GM23338 (cell line): ENCODE results near the gene MUC5AC. TPM values are rescaled to one million over a fixed set of nuclear protein-coding genes. Genes with fewer than 3 reads are reported as not detected.

Experiments
- ATAC-seq: fragments of 200-7000 bp; cut with Tn5 transposase; 3 replicates; pipeline ENCODE4 v1.9.1; 2020
- DNase-seq: peaks from one replicate; pipeline ENCODE4 v3.0.0-alpha.2; 2015; ENCODE audit warnings: low spot score
- H2AFZ ChIP-seq: fragments of 200-600 bp; sonication (generic); 2 replicates; pipeline ENCODE4 v1.8.0; 2016; ENCODE audit warnings: antibody characterized with exemption, mild to moderate bottlenecking, moderate library complexity
- H3F3A ChIP-seq: fragments of 200-600 bp; sonication (generic); replicated peaks from 2 replicates; pipeline ENCODE4 v1.8.0; 2017; ENCODE audit warnings: antibody characterized with exemption, mixed run types, low read depth
- H3K27ac ChIP-seq: fragments of 200-600 bp; sonication (generic); 2 replicates; pipeline ENCODE4 v1.6.1; 2016; ENCODE audit warnings: low read depth
- H3K27me3 ChIP-seq: fragments of 200-600 bp; sonication (generic); 2 replicates; pipeline ENCODE4 v1.8.0; 2016; ENCODE audit warnings: mild to moderate bottlenecking, mixed run types, moderate library complexity; ENCODE audit not compliant: insufficient read depth
- H3K36me3 ChIP-seq: fragments of 200-600 bp; sonication (generic); 2 replicates; pipeline ENCODE4 v1.8.0; 2016; ENCODE audit warnings: mild to moderate bottlenecking; ENCODE audit not compliant: insufficient read depth
- H3K4me1 ChIP-seq: fragments of 200-600 bp; sonication (generic); 2 replicates; pipeline ENCODE4 v1.8.0; 2016; ENCODE audit warnings: mild to moderate bottlenecking, moderate library complexity; ENCODE audit not compliant: insufficient read depth
- H3K4me2 ChIP-seq: fragments of 200-600 bp; sonication (generic); 2 replicates; pipeline ENCODE4 v1.7.1; 2017; ENCODE audit warnings: mixed run types
- H3K4me3 ChIP-seq: fragments of 200-600 bp; sonication (generic); 2 replicates; pipeline ENCODE4 v1.6.1; 2016; ENCODE audit warnings: mixed run types
- H3K79me2 ChIP-seq: fragments of 200-600 bp; sonication (generic); replicated peaks from 2 replicates; pipeline ENCODE4 v1.8.0; 2017; ENCODE audit warnings: mild to moderate bottlenecking; ENCODE audit not compliant: insufficient read depth
- H3K9me2 ChIP-seq: fragments of 200-600 bp; sonication (generic); 2 replicates; pipeline ENCODE4 v1.8.0; 2017; ENCODE audit not compliant: insufficient read depth
- H4K20me1 ChIP-seq: fragments of 200-600 bp; sonication (generic); replicated peaks from 2 replicates; pipeline ENCODE4 v1.8.0; 2017; ENCODE audit warnings: mild to moderate bottlenecking; ENCODE audit not compliant: insufficient read depth
- H3K27ac Mint-ChIP-seq: 2 replicates; pipeline ENCODE4 v1.8.0; 2020; ENCODE audit warnings: inconsistent platforms, mild to moderate bottlenecking, moderate library complexity, mixed read lengths
- H3K27me3 Mint-ChIP-seq: 3 replicates; pipeline ENCODE4 v1.8.0; 2022; ENCODE audit warnings: low read depth, mild to moderate bottlenecking, moderate library complexity, mixed read lengths, inconsistent platforms; ENCODE audit not compliant: insufficient read depth, poor library complexity
- H3K36me3 Mint-ChIP-seq: 3 replicates; pipeline ENCODE4 v1.8.0; 2021; ENCODE audit warnings: low read depth, mild to moderate bottlenecking, inconsistent platforms, moderate library complexity, mixed read lengths
- H3K4me1 Mint-ChIP-seq: 3 replicates; pipeline ENCODE4 v1.8.0; 2020; ENCODE audit warnings: mild to moderate bottlenecking, inconsistent platforms, mixed read lengths
- H3K4me3 Mint-ChIP-seq: 3 replicates; pipeline ENCODE4 v1.8.0; 2021; ENCODE audit warnings: moderate library complexity, mild to moderate bottlenecking, inconsistent platforms, mixed read lengths
- H3K9me3 Mint-ChIP-seq: 3 replicates; pipeline ENCODE4 v1.8.0; 2020; ENCODE audit warnings: moderate library complexity, mild to moderate bottlenecking, inconsistent platforms, mixed read lengths
- CREB1 ChIP-seq: fragments of 250-450 bp; sonication (Bioruptor Pico); IDR thresholded peaks from 2 replicates; pipeline ENCODE4 v1.5.0; 2020; ENCODE audit warnings: low read depth, mild to moderate bottlenecking, moderate library complexity
- CTCF ChIP-seq, 2 experiments: fragments of 200-600 bp in 1 of 2; sonication (generic) in 1 of 2; conservative IDR thresholded peaks; 2 replicates each; pipeline versions ENCODE4 v1.5.1 to v1.6.1; 2016 to 2017; ENCODE audit warnings: antibody characterized with exemption in 2 of 2, low read depth in 2 of 2, mild to moderate bottlenecking in 2 of 2, moderate library complexity in 1 of 2
- ETS1 ChIP-seq: IDR thresholded peaks from 2 replicates; pipeline ENCODE4 v1.6.1; 2016; ENCODE audit warnings: antibody characterized with exemption
- EZH2 ChIP-seq: fragments of 200-600 bp; sonication (generic); IDR thresholded peaks from one replicate; pipeline ENCODE4 v1.8.0; 2017; ENCODE audit warnings: antibody characterized with exemption, mild to moderate bottlenecking, low read depth; ENCODE audit not compliant: unreplicated experiment
- EZH2phosphoT487 ChIP-seq: fragments of 200-600 bp; sonication (generic); IDR thresholded peaks from one replicate; pipeline ENCODE4 v1.8.1; 2018; ENCODE audit warnings: antibody characterized with exemption; ENCODE audit not compliant: unreplicated experiment
- JUNB ChIP-seq: IDR thresholded peaks from one replicate; pipeline ENCODE4 v1.6.1; 2016; ENCODE audit warnings: antibody characterized with exemption; ENCODE audit not compliant: unreplicated experiment
- NANOG ChIP-seq: IDR thresholded peaks from 2 replicates; pipeline ENCODE4 v1.6.1; 2016; ENCODE audit warnings: antibody characterized with exemption, borderline replicate concordance
- POLR2AphosphoS5 ChIP-seq: IDR thresholded peaks from 2 replicates; pipeline ENCODE4 v1.6.1; 2016; ENCODE audit warnings: antibody characterized with exemption, low read depth
- REST ChIP-seq: IDR thresholded peaks from one replicate; pipeline ENCODE4 v1.6.1; 2018; ENCODE audit warnings: antibody characterized with exemption; ENCODE audit not compliant: unreplicated experiment
- STAT1 ChIP-seq: IDR thresholded peaks from one replicate; pipeline ENCODE4 v1.6.1; 2016; ENCODE audit warnings: antibody characterized with exemption; ENCODE audit not compliant: unreplicated experiment
- ZNF114 ChIP-seq: fragments of 250-450 bp; sonication (Bioruptor Pico); IDR thresholded peaks from 2 replicates; pipeline ENCODE4 v1.5.0; 2020; ENCODE audit warnings: mild to moderate bottlenecking, moderate library complexity
- ZNF331 ChIP-seq: fragments of 250-450 bp; sonication (Bioruptor Pico); IDR thresholded peaks from 2 replicates; pipeline ENCODE4 v1.5.0; 2020; ENCODE audit warnings: low read depth, mild to moderate bottlenecking, moderate library complexity
- ZNF462 ChIP-seq: fragments of 250-450 bp; sonication (Bioruptor Pico); IDR thresholded peaks from 2 replicates; pipeline ENCODE4 v1.5.0; 2020; ENCODE audit warnings: mild to moderate bottlenecking, moderate library complexity
- polyA plus RNA-seq: library from polyadenylated mRNA; unstranded; fragments of >200 nt; fragmentation: Nextera tagmentation; extraction: Ambion mirVana; gene quantifications from 2 replicates; pipeline ENCODE4 v1.2.1, GENCODE V29; 2016
- total RNA-seq: library from RNA; depleted of rRNA; stranded (reverse); fragments of >200 nt; shearing (Covaris generic); gene quantifications from 2 replicates; pipeline ENCODE4 v1.2.3, GENCODE V29; 2014

MUC5AC gene
- total and polyA plus RNA-seq, 2 experiments from 2014 or later, result not detected

GRCh38 chr11:1233351-1234053 is 75.7 kb downstream of the MUC5AC start:
- Mint-ChIP-seq H3K4me3 (no peak overlapping the region), H3K27ac (no peak overlapping the region)
- no peak for DNase-seq

More at GRCh38 chr11:1233351-1234053, 75.7 kb downstream of the MUC5AC start:
- Histone ChIP-seq H3F3A (no peaks in the 10 kb centered on the region), H3K27ac (no peak overlapping the region), H3K27me3 (no peaks in the 10 kb centered on the region), H3K36me3 (no peaks in the 10 kb centered on the region), H4K20me1 (no peaks in the 10 kb centered on the region), H3K4me2 (no peak overlapping the region), H3K4me3 (no peak overlapping the region), H3K79me2 (no peaks in the 10 kb centered on the region), H3K9me2 (no peaks in the 10 kb centered on the region), H2AFZ (no peak overlapping the region), H3K4me1 (no peaks in the 10 kb centered on the region)
- Mint-ChIP-seq H3K9me3 (no peaks in the 10 kb centered on the region), H3K36me3 (no peaks in the 10 kb centered on the region), H3K27me3 (peaks cover 2% of the 10 kb centered on the region), H3K4me1 (no peaks in the 10 kb centered on the region)
- no peak for ATAC-seq
- no peak for TF ChIP-seq ZNF462 (CRISPR knock-in tag)
- no peak for TF ChIP-seq ETS1
- no peak for TF ChIP-seq POLR2AphosphoS5
- TF ChIP-seq NANOG, result no peak
- TF ChIP-seq STAT1, result no peak
- no peak for TF ChIP-seq JUNB
- no peak for TF ChIP-seq EZH2
- no peak for TF ChIP-seq CTCF (conservative IDR thresholded peaks at IDR 0.05; ENCODE audit: low read depth in 2 of 2)
- no peak for TF ChIP-seq EZH2phosphoT487
- TF ChIP-seq ZNF331, result no peak
- no peak for TF ChIP-seq REST
- TF ChIP-seq CREB1 (CRISPR knock-in tag), result no peak
- TF ChIP-seq ZNF114 (CRISPR knock-in tag), result no peak
